HG03521 (cell line): ENCODE measurements around the gene CEBPG.

Experiments used
- ATAC-seq: cut with Tn5 transposase; IDR thresholded peaks from one replicate; pipeline ENCODE4 v1.9.1; 2021; ENCODE audit warnings: mild to moderate bottlenecking, moderate library complexity; ENCODE audit not compliant: unreplicated experiment

CEBPG gene

DNA sequence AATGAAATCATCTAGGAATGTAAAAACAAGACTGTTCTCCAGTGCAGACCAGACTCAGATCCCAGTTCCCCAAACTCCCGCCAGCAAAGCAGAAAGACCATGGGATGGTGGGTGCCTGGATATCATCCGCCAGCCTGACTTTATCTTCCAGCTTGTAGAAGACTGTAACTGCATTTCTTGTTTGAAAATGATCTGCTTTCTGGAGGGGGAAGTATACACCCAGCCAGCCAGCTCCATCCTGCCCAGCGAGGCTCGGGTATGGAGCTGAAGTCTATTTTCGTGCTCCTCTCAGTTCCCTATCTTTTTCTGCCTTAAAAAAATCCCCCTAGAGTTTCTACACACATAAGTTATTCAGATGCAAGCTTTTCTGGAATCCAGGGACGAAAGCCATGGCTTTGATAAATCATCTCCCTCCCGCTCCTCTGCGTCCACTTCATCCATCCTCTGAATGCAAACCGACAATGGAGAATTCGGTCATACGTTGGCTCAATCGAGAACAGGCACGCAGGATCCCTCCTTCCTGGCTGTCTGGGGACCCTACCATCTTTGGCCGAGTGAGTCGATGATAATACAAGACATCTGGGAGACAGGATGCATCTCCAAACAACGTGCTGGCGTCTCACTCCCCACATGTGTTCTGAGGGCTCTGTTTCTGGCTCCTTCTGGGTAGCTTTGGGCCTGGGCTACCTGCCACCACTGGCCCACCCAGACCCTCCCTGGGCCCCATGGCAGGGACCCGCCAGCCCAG, 31.2 kb downstream of the CEBPG start:
- ATAC-seq, result no peak

DNA sequence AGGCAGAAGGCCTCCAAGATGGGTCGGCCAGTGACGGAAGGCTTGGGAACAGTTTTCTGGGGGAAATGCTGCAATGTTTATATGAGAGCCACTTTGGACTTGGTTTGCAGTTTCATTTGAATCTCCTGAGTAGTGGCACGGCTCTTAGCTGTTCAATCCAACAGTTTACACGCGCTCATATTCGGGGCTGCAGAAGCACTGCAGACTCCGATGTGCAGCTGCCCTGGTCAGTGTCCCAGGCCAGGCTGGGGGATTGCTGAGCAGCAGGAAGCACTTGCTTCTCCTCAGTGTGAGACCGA, 31.7 kb downstream of the CEBPG start:
- ATAC-seq, result no peak

DNA sequence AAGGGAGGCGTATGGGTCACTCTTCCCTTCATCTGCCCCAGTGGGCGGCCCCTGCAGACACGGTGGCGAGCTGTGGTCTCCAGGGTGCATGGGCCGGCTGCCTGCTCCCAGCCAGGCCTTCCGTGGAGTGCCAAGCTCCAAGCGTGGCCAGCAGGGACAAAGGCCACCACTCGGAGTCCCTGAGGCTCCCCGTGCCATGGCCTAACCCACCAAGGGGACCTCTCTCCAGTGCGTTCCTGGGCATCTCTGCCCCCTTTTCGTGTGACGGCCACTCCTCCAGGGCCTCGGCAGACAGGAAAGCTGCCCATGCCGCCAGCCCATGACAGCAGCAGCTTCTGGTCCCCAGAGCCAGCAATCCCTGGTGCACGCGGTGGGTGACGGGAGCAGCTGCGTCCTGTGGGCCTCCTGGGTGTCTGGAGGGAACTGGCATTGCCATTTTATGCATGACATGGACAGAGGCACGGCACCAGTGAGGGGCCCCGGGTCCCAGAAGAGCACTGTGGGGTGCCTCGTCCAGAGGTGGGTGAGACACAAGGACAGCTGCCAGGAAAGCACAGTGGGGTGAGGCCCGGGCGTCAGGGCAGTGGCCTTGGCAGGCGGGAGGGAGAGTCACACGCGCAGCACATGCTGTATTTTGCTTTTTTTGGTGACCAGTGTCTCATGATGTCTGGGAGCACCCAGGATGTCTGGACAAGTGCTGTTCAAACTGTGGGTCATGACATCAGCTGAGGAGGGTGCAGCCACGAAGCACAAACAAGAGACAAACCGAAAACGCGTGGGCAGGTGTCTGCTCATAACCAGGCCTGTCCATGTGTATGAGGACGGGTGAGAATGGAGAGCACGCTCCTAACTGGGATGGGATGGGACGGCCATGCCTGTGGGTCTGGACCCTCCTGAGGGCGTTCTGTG, 32.3 kb downstream of the CEBPG start:
- no peak for ATAC-seq

DNA sequence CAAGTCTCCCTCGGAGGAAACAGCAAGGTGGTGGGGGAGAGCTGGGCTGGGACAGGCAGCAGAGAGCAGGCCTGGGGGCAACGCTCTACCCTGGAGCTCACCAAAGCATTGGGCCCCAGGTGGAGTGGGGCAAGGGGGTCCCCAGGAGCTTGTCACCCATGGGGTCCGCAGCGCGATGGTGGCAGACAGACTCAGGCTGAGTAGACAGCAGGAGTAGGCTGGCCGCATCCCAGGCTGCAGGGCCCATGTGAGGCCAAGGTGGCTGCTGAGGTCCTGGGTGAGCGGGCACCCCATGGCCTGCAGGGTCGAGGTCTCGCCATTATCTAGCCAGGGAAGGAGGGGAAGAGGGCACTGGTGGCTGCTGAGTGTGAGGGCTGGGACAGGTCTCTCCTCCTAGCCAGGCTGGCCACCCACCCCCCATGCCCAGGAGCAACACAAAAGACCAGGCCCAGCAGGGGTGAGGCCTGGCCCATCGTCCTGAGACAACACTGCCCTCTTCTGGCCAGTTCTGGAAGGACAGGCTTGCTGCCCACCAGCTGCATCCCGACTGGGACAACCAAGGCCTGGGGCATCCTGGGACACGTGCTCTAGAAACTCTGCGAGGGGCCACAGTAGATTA, 33.1 kb downstream of the CEBPG start:
- ATAC-seq, result no peak

DNA sequence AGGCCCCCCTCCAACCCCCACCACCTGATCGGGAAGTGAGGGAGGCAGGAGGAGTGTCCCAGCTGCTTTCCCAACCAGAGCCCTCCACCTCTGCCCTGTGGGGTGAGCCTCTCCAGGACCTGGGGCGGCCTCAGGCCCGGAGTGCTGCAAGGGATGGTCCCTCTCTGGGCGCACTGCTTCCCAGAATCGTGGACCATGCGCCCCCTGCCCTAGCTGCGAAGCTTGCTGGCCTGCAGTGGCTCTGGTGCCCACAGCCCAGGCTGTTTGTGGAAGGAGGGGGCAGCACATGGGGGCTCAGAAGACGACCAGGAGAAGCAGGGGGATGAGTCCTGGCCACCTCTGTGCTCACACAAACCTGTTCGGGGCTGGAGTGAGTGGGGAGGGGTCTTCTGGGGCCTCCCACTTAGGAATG, 33.6 kb downstream of the CEBPG start:
- no peak for ATAC-seq

DNA sequence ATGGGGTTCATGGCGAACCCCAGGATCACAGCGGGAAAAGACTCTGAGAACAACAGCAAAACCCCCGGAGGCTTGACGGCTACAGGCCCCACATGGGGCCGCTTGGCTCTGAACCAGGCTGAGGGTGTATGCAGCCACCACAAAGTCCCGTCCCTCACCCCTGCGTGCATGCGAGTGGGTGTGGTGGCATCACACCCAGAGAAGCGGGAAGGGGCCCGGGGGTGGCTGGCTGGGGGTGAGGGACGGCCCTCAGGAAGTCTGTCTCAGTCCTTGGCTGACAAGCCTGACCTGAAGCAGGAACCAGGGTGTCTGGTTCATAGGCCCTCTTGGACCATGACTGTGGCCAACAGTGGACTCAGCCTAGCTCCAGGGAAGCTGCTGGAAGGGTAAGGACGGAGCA, 34.2 kb downstream of the CEBPG start:
- no peak for ATAC-seq

DNA sequence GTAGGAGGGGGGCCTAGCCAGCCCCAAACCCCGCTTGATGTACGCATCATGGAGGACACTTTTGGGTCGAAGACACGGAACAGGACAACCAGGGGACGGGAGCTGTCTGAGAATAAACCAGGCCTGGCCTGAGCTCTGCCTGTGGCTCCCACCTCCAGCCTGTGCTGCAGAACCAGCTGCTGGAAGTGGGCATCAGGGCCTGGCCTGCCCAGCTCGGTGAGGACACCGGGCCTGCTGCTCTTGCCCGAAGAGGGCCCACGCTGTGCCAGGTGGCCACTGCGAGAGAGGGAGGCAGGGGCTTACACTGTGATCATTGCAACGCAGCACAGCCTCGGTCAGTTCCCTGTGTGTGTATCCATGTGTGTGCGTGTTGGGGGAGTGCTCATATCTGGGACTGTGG, 34.6 kb downstream of the CEBPG start:
- ATAC-seq, result no peak

DNA sequence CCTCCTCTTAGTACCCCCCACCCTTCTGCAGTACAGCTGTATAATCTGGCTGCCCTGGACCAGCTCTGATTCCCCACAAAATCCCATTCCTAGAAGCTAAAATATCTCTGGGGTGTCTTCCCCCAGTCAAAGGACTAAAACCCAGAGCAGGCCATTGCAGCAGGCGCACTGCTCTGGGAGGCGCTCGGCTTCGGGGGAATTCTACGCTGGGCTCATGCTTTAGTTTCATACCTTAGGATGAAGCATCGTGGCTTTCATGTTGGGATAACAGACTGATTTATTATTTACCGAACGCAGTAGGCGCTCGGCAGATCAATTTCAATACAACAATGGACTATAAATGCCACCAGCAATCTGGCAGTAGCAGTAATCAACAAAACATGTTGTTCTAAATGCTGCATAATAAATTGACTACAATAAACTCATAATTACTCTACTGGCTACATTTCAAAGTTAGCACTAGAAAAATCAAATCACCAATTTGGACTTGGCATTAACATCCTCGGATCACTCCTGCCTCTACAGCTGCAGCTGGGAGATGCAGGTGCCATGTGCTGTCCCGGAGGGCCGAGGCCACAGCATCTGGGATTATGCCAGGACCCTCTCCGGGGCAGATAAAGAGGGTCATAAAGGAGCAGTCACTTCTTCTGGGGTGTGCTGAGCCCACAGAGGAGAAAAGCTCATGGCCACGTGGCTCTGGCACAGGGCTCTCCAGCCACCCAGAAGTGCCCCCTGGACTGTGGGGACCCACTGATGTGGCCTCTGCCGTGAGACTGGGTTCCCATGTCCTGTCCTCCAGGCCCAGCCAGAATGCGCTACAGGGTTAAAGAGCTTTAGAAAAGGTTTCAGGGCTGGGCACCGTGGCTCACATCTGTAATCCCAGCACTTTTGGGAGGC, 35.3 kb downstream of the CEBPG start:
- ATAC-seq, result no peak

DNA sequence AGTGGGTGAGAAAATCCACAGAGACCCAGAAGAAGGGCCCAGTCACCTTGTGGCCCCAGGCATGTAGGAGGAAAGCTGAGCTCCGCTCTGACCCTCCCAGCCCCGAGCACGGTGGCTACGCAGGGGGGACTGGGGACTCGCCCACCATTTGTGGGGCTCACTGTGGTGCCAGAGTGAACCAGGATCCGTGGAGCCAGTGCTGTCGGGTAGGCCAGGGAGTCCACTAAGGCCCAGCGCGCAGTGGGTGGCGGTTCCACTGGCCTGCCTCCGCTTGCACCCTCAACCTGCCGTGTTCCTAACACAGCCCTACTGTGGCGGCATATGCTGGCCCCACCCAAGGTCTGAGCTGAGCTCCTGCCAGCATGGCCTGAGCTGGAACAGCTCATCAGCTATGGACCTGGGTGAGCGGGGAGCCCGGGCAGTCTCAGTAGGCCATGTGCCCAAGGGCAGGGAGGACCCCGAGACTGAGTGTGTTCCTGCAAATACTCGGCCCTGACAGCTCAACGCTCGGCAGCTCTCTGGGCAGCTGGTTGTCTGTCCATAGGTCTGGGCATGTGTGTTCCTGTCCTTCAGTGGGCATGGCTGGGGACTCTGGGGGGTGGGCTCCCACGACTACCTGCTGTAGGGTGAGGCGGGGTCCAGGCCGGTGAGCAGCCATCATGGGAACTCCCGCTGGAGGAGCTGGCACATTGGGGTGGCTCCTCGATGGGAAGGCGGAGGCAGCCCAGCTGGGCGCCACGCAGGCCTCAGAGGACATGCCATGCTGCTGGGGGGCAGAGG, 36.6 kb downstream of the CEBPG start:
- no peak for ATAC-seq

DNA sequence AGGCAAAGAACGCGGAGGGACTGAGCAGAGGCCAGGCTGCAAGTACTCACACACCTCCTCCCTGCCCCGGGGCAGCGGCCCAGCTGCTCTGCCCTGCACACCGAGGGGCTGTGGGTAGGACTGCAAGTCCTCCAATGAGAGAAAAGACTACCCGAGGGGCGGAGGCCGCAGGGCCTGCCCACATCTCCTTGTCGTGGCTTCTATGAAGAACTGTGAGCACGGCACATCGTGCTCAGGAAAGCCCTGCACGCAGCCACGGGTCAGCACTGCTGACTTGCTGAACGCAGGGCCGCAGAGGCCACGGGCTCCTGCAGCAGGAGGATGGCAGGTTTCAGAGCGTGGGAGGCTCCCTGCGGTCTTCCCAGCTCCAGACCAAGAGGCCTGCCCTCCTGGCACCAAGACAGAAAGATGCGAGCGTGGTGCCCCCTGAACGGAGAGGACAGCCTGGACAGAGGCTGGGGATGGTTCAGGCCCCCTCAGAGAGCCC, 37.4 kb downstream of the CEBPG start:
- no peak for ATAC-seq

DNA sequence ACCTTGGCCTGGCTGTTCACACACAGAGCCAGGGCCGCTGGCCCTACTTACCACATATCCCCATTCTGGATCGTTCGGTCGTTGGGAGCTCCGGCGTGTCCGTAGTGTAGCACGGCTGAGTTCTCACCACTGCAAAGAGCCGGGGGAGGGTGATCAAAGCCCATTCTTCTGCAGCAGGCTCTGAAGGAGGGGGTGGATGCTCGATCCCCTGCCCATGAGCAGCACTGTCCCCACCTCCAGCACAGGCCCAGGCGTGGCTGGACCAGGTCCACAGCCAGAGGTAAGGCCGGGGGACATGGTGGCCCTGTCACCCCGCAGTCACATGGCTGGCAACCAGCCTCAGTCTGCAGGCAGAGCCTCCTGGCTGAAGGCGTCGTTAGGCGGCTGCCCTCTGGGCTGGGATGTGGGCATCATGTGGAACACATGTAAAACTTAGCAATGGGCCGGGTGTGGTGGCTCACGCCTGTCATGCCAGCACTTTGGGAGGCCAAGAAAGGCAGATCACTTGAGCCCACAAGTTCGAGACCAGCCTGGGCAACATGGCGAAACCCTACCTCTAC, 38.2 kb downstream of the CEBPG start:
- no peak for ATAC-seq

DNA sequence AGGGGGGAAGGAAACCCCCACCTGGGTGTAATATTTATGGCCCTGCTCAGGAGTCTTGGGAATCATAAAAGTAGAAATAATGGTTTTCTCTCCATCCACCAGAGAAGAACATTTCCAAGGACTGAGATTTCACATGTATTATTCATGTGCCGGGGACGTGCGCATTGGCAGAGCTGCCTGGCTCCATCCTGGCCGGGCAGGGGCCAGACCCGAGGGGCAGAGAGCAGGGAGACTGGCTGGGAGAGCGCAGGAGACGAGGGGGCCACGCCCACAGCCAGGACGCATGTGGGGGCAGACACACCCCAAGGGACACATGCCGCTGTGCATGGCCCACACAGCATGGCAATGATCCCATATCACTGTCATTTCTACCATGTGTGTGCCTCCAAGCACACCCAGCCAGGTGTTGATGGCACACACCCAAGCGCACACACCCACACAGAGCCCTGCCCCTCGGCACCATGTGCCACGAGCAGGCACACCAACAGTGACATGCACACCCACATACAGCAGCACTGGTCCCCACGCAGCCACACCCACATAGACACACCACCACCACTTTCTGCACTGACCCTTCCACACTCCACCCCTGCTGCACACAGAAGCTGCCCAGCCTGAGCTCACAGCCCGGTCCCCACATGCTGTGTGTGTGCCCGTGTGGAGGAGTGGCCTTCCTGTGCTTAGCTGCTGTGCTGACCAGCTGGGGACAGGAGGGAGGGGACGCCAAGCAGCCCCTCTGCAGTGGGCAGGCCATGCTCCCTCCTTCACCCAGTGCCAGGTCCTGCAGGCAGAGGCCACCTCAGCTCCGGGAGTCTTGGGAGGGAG, 39.3 kb downstream of the CEBPG start:
- no peak for ATAC-seq

DNA sequence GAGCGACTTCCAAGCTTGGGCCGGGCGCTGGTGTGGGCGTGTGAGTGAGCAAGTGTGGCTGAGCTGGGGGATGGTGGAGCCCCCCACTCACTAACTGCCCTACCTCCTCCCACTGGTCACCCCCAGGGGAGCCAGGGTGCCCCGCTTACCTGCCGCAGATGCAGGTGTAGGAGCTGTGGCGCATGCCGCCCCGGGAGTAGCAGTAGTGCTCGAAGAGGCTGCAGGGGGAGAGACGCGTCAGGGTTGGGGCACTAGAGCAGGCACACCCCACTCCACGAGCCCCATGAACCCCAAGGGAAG, 39.9 kb downstream of the CEBPG start:
- ATAC-seq, result no peak

DNA sequence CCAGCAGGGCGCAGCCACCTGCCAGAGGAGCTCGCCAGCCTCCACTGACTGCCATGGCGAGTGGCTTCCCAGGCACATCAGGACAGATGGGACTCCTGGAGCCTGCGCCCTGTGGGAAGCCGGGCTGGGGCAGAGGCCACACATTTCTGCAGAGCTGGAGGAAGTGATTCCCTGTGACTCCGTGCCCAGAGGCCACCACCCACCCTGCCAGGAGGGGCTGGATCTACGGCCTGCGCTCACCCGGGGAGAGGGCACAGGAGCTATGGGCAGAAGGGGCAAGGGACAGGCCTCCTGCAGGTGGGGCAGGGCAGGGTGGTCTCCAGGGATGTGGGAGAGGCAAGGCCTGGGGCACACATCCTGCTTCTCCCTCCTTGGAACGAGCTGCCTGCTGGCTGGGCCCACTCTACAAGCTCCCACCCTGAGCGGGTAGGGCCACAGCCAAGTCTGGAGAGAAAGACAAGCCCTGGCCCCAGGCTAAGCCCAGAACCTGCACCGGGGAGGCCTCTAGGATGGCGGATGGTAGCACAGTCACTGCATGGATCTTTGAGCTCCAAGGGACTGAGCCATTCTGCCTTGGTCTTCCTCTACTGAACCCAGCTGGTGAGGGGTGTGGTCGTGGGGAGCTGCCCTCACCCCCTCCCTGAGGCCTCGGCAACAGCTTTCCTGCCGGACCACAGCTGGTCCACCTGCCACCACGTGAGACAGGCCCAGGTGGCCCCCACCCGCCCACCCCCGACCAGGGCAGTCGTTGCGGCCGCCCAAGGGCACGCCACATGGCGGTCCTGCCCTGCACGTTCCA, 40.6 kb downstream of the CEBPG start:
- no peak for ATAC-seq

DNA sequence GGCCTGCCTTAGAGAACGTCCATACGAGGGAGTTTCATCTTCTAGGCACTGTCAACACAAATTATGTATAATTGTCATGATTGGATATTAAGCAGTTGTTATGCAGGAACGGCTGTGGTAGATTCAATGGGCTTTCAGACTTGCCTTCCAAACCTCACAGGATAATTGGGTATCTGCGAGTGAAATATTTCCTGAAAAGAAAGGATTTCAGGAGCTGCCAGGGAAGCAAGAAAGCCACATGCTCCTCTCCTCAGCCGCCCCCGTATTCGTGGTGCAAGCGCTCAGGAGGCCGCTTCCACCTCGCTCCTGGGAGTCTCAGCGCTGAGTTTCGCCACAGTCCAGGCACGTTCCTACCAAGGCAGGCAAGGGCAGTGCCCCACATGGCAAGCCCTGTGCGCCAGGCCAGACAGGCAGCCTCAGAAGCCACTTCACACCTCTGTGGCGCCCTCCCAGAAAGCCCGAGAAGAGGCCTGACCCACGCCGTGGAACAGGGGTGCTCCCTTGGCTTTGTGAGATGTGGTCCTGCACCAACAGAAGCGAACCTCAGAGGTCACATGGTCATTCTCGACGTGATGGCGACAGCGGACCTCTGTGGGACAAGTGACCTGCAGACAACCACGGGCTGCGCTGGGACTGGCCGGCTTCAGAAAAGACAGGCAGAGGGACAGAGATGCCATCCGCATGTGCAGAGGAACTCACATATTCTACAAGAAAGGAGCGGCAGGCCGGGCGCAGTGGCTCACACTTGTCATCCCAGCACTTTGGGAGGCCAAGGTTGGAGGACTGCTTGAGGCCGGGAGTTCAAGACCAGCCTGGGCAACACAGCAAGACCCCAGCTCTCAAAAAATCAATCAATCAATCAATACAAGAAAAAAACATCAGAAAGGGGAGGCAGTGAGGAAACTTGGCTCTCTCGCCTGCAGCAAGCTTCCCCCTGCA, 41.4 kb downstream of the CEBPG start:
- no peak for ATAC-seq

DNA sequence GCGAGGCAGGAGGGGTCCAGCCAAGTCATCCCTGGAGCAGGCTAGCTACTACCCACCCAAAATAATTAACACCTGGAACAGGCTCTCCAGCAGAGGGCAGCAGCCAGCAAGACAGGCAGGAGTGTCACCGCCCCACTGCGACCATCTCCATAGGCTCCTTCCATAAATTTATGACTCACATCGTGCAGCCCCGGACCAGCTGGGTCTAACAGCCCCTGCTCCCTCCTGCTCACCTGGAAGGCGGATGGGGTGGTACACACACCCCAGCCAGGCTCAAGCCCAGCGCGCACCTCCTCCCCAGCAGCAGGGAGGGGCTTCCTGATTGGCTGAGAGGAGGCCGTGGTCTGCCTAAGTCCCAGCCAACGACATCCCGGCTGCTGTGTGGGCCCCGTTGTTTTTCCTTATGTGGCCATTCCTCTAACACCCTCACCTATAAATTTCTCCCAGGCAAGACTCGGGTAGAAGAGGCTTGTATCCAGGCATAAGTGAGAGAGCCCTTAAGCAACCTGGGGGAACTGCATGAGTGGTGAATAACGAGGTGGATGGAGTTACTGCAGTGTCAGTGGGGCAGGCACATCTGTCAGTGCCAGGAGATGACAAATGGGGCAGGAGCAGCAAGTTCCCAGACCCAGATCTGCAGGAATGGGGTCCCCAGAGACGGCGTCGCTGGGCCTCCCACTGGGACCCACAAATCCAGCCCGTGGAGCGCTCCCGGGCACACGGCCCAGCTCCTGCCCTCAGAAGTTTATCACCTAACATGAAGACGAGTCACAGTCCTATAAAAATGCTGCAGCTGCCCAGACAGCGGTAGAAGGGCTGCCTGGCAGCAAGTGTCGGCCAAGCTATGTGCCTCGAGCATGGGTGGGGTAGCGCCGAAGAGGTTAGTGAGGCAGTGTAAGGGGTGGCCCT, 43.1 kb downstream of the CEBPG start:
- no peak for ATAC-seq
